Measurements from ENCODE around the gene BRICD5.

Gene BRICD5

GRCh38 chr16:2172688-2173335 is 37.9 kb downstream of the BRICD5 start:
- Histone ChIP-seq H2AFZ (ENCODE audit: low read depth, low read length) (no peak overlapping the region), H3K27ac (ENCODE audit: low read length) (no peak overlapping the region), H3K36me3 (ENCODE audit: insufficient read depth, low read length) (peaks cover 91% of the 10 kb centered on the region), H3K4me1 (ENCODE audit: insufficient read depth, low read length) (no peaks in the 10 kb centered on the region), H3K4me3 (ENCODE audit: low read depth in 1 of 2, low read length in 2 of 2) (no peak overlapping the region), H3K9ac (ENCODE audit: low read depth, low read length) (no peak overlapping the region), H4K20me1 (ENCODE audit: insufficient read depth, low read length) (peaks cover 11% of the 10 kb centered on the region; the same call in 1 of the 2 replicates), H3K9me3 (ENCODE audit: insufficient read depth, low read length, severe bottlenecking) (no peaks in the 10 kb centered on the region), H3K27me3 (ENCODE audit: insufficient read depth, low read length, poor library complexity) (no peaks in the 10 kb centered on the region), H3K4me2 (ENCODE audit: insufficient read depth, low read length) (no peak overlapping the region), H3K79me2 (ENCODE audit: insufficient read depth, low read length) (no peaks in the 10 kb centered on the region)
- DNase-seq (no peak), ATAC-seq (ENCODE audit: insufficient read depth, low read depth) (no peak)
- TF ChIP-seq EZH2 (IDR thresholded peaks at IDR 0.05; ENCODE audit: borderline replicate concordance, low read depth, low read length, severe bottlenecking) (no peak), CTCF (IDR thresholded peaks at IDR 0.05; ENCODE audit: borderline replicate concordance, extremely low read depth, low read length, poor library complexity, severe bottlenecking) (no peak)

GRCh38 chr16:2171601-2172178 is 39.0 kb downstream of the BRICD5 start:
- H3K4me1 ChIP-seq (ENCODE audit: insufficient read depth, low read length): no peaks in the 10 kb centered on the region
- no peak overlapping the region for H3K27ac ChIP-seq (ENCODE audit: low read length)
- H3K4me2 ChIP-seq (ENCODE audit: insufficient read depth, low read length): no peak overlapping the region
- H3K27me3 ChIP-seq (ENCODE audit: insufficient read depth, low read length, poor library complexity): no peaks in the 10 kb centered on the region
- peaks cover 18% of the 10 kb centered on the region for H4K20me1 ChIP-seq (ENCODE audit: insufficient read depth, low read length)
- peaks cover 91% of the 10 kb centered on the region for H3K36me3 ChIP-seq (ENCODE audit: insufficient read depth, low read length)
- no peak overlapping the region for H3K9ac ChIP-seq (ENCODE audit: low read depth, low read length)
- TF ChIP-seq CTCF (IDR thresholded peaks at IDR 0.05; ENCODE audit: borderline replicate concordance, extremely low read depth, low read length, poor library complexity, severe bottlenecking): no peak
- TF ChIP-seq EZH2 (IDR thresholded peaks at IDR 0.05; ENCODE audit: borderline replicate concordance, low read depth, low read length, severe bottlenecking): no peak
- no peak overlapping the region for H3K4me3 ChIP-seq (ENCODE audit: low read depth in 1 of 2, low read length in 2 of 2)
- H2AFZ ChIP-seq (ENCODE audit: low read depth, low read length): no peak overlapping the region
- H3K79me2 ChIP-seq (ENCODE audit: insufficient read depth, low read length): peaks cover under 1% of the 10 kb centered on the region; the same call in 1 of the 2 replicates
- DNase-seq (no peak), ATAC-seq (ENCODE audit: insufficient read depth, low read depth) (no peak)
- H3K9me3 ChIP-seq (ENCODE audit: insufficient read depth, low read length, severe bottlenecking): no peaks in the 10 kb centered on the region

GRCh38 chr16:2170587-2171435 is 39.9 kb downstream of the BRICD5 start:
- H3K27me3 ChIP-seq (ENCODE audit: insufficient read depth, low read length, poor library complexity): no peaks in the 10 kb centered on the region
- 0 out of 3 replicates have a peak, but pooled peaks have one; percentile 5 for ATAC-seq (ENCODE audit: insufficient read depth, low read depth)
- no peak overlapping the region for H2AFZ ChIP-seq (ENCODE audit: low read depth, low read length)
- DNase-seq: no peak
- no peak overlapping the region for H3K27ac ChIP-seq (ENCODE audit: low read length)
- no peaks in the 10 kb centered on the region for H3K4me1 ChIP-seq (ENCODE audit: insufficient read depth, low read length)
- H3K4me2 ChIP-seq (ENCODE audit: insufficient read depth, low read length): no peak overlapping the region
- no peaks in the 10 kb centered on the region for H3K9me3 ChIP-seq (ENCODE audit: insufficient read depth, low read length, severe bottlenecking)
- H3K4me3 ChIP-seq (ENCODE audit: low read depth in 1 of 2, low read length in 2 of 2): no peak overlapping the region
- H4K20me1 ChIP-seq (ENCODE audit: insufficient read depth, low read length): peaks cover 17% of the 10 kb centered on the region
- TF ChIP-seq EZH2 (IDR thresholded peaks at IDR 0.05; ENCODE audit: borderline replicate concordance, low read depth, low read length, severe bottlenecking): no peak
- no peak for TF ChIP-seq CTCF (IDR thresholded peaks at IDR 0.05; ENCODE audit: borderline replicate concordance, extremely low read depth, low read length, poor library complexity, severe bottlenecking)
- peaks cover 8% of the 10 kb centered on the region; the same call in 1 of the 2 replicates for H3K79me2 ChIP-seq (ENCODE audit: insufficient read depth, low read length)
- peaks cover 92% of the 10 kb centered on the region for H3K36me3 ChIP-seq (ENCODE audit: insufficient read depth, low read length)
- no peak overlapping the region for H3K9ac ChIP-seq (ENCODE audit: low read depth, low read length)
